ENCODE data around the gene TRIM38. TPM values are rescaled to one million over a fixed set of nuclear protein-coding genes. Genes with fewer than 3 reads are reported as not detected.

TRIM38 gene
- total RNA-seq, 1 donor from 2014 or later, result 6.8 TPM

GRCh38 chr6:25931411-25931709 is 31.2 kb upstream of the TRIM38 start:
- Mint-ChIP-seq H3K9me3 (ENCODE audit: unreplicated experiment) (no peaks in the 10 kb centered on the region), H3K27me3 (ENCODE audit: low read depth, unreplicated experiment) (peaks cover 3% of the 10 kb centered on the region), H3K4me3 (ENCODE audit: unreplicated experiment) (no peak overlapping the region), H3K27ac (ENCODE audit: unreplicated experiment) (no peak overlapping the region), H3K4me1 (ENCODE audit: low read depth, unreplicated experiment) (no peaks in the 10 kb centered on the region), H3K36me3 (ENCODE audit: low read depth, unreplicated experiment) (no peaks in the 10 kb centered on the region)
- Histone ChIP-seq H3K27ac (ENCODE audit: low read depth, low read length) (no peak overlapping the region), H3K36me3 (ENCODE audit: insufficient read depth, low read length) (no peaks in the 10 kb centered on the region), H2AFZ (ENCODE audit: low read depth, low read length) (no peak overlapping the region), H4K20me1 (ENCODE audit: insufficient read depth, low read length) (no peaks in the 10 kb centered on the region), H3K4me3 (ENCODE audit: insufficient read depth, low read depth, low read length) (no peak overlapping the region), H3K9me3 (ENCODE audit: insufficient read depth, low read depth, low read length) (no peaks in the 10 kb centered on the region), H3K4me2 (ENCODE audit: low read length) (no peak overlapping the region), H3K79me2 (ENCODE audit: insufficient read depth, low read length) (no peaks in the 10 kb centered on the region), H3K9ac (ENCODE audit: low read length) (no peak overlapping the region), H3K4me1 (ENCODE audit: insufficient read depth, low read length) (no peaks in the 10 kb centered on the region), H3K27me3 (ENCODE audit: insufficient read depth, low read length) (no peaks in the 10 kb centered on the region)
- DNase-seq (ENCODE audit: low read depth) (no peak), FAIRE-seq (no peak)
- TF ChIP-seq EZH2 (IDR thresholded peaks at IDR 0.05; ENCODE audit: insufficient read depth, low read length) (no peak), CTCF (IDR thresholded peaks at IDR 0.05; ENCODE audit: insufficient read depth, low read depth, low read length) (no peak)

GRCh38 chr6:25934156-25934555 is 28.4 kb upstream of the TRIM38 start:
- Histone ChIP-seq H4K20me1 (ENCODE audit: insufficient read depth, low read length) (no peaks in the 10 kb centered on the region), H3K27ac (ENCODE audit: low read depth, low read length) (no peak overlapping the region), H3K4me2 (ENCODE audit: low read length) (no peak overlapping the region), H3K4me1 (ENCODE audit: insufficient read depth, low read length) (no peaks in the 10 kb centered on the region), H3K9ac (ENCODE audit: low read length) (no peak overlapping the region), H3K36me3 (ENCODE audit: insufficient read depth, low read length) (no peaks in the 10 kb centered on the region), H3K9me3 (ENCODE audit: insufficient read depth, low read depth, low read length) (no peaks in the 10 kb centered on the region), H3K4me3 (ENCODE audit: insufficient read depth, low read depth, low read length) (no peak overlapping the region), H3K79me2 (ENCODE audit: insufficient read depth, low read length) (no peaks in the 10 kb centered on the region), H2AFZ (ENCODE audit: low read depth, low read length) (no peak overlapping the region), H3K27me3 (ENCODE audit: insufficient read depth, low read length) (no peaks in the 10 kb centered on the region)
- no peak overlapping the region for H3K4me3 Mint-ChIP-seq (ENCODE audit: unreplicated experiment)
- no peaks in the 10 kb centered on the region for H3K36me3 Mint-ChIP-seq (ENCODE audit: low read depth, unreplicated experiment)
- H3K4me1 Mint-ChIP-seq (ENCODE audit: low read depth, unreplicated experiment), result no peaks in the 10 kb centered on the region
- H3K27ac Mint-ChIP-seq (ENCODE audit: unreplicated experiment), result no peak overlapping the region
- H3K27me3 Mint-ChIP-seq (ENCODE audit: low read depth, unreplicated experiment), result peaks cover 3% of the 10 kb centered on the region
- H3K9me3 Mint-ChIP-seq (ENCODE audit: unreplicated experiment), result no peaks in the 10 kb centered on the region
- DNase-seq (ENCODE audit: low read depth) (no peak), FAIRE-seq (no peak)
- TF ChIP-seq EZH2 (IDR thresholded peaks at IDR 0.05; ENCODE audit: insufficient read depth, low read length) (no peak), CTCF (IDR thresholded peaks at IDR 0.05; ENCODE audit: insufficient read depth, low read depth, low read length) (no peak)

- Histone ChIP-seq H3K4me3 (ENCODE audit: insufficient read depth, low read depth, low read length) (no peak overlapping the region), H3K4me1 (ENCODE audit: insufficient read depth, low read length) (no peaks in the 10 kb centered on the region), H3K36me3 (ENCODE audit: insufficient read depth, low read length) (no peaks in the 10 kb centered on the region), H3K9ac (ENCODE audit: low read length) (no peak overlapping the region), H2AFZ (ENCODE audit: low read depth, low read length) (no peak overlapping the region), H3K9me3 (ENCODE audit: insufficient read depth, low read depth, low read length) (no peaks in the 10 kb centered on the region), H3K27me3 (ENCODE audit: insufficient read depth, low read length) (no peaks in the 10 kb centered on the region), H3K79me2 (ENCODE audit: insufficient read depth, low read length) (no peaks in the 10 kb centered on the region), H3K27ac (ENCODE audit: low read depth, low read length) (no peak overlapping the region), H4K20me1 (ENCODE audit: insufficient read depth, low read length) (no peaks in the 10 kb centered on the region), H3K4me2 (ENCODE audit: low read length) (no peak overlapping the region)
- FAIRE-seq, result no peak
- no peak for DNase-seq (ENCODE audit: low read depth)
- Mint-ChIP-seq H3K36me3 (ENCODE audit: low read depth, unreplicated experiment) (no peaks in the 10 kb centered on the region), H3K9me3 (ENCODE audit: unreplicated experiment) (no peaks in the 10 kb centered on the region), H3K27ac (ENCODE audit: unreplicated experiment) (no peak overlapping the region), H3K4me3 (ENCODE audit: unreplicated experiment) (no peak overlapping the region), H3K4me1 (ENCODE audit: low read depth, unreplicated experiment) (no peaks in the 10 kb centered on the region), H3K27me3 (ENCODE audit: low read depth, unreplicated experiment) (peaks cover 3% of the 10 kb centered on the region)
- TF ChIP-seq CTCF (IDR thresholded peaks at IDR 0.05; ENCODE audit: insufficient read depth, low read depth, low read length) (no peak), EZH2 (IDR thresholded peaks at IDR 0.05; ENCODE audit: insufficient read depth, low read length) (no peak)
Observed at GRCh38 chr6:25934735-25935313, 27.8 kb upstream of the TRIM38 start.

Measured in astrocyte (in vitro differentiated cells and primary cell).